ENCODE measurements around the gene CBX1. TPM values are rescaled to one million over a fixed set of nuclear protein-coding genes. Genes with fewer than 3 reads are reported as not detected.
A peak's percentile ranks its signal among the peaks of the same experiment; 100 is the strongest.

Gene CBX1
- total and polyA plus RNA-seq, 2 experiments from 2014 or later = 127 to 223 TPM

DNA sequence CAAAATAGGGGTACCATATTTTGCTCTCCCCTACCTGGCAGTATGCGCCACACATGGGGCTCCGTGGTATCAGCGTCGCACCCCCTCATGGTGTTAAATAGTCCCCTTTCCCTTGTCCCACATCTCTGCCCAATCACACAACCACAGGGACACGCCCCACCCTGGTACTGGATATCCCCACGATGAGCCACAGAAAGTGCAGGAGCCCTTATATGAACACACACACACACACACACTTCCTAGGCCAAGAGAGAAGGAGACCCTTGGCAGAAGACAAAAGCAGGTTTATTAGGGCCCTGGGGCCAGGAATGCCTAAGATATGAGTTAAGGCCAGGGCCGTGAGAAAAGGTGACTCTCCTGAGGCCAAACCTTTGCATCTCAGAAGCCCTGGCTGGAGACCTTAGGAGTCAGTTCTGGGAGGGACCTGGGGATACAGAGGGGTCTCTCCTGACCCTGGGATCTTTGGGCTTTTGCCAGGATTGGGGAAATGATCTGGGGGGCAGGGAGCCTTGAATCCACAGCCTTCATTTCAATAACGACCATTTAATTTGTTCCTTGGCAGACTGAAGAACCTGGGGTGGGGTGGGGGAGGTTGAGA lies 75.3 kb downstream of the CBX1 start (continued):
- no peak for TF ChIP-seq REST (IDR thresholded peaks at IDR 0.05; ENCODE audit: unreplicated experiment)
- TF ChIP-seq, protein P1, sequence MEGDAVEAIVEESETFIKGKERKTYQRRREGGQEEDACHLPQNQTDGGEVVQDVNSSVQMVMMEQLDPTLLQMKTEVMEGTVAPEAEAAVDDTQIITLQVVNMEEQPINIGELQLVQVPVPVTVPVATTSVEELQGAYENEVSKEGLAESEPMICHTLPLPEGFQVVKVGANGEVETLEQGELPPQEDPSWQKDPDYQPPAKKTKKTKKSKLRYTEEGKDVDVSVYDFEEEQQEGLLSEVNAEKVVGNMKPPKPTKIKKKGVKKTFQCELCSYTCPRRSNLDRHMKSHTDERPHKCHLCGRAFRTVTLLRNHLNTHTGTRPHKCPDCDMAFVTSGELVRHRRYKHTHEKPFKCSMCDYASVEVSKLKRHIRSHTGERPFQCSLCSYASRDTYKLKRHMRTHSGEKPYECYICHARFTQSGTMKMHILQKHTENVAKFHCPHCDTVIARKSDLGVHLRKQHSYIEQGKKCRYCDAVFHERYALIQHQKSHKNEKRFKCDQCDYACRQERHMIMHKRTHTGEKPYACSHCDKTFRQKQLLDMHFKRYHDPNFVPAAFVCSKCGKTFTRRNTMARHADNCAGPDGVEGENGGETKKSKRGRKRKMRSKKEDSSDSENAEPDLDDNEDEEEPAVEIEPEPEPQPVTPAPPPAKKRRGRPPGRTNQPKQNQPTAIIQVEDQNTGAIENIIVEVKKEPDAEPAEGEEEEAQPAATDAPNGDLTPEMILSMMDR (conservative IDR thresholded peaks at IDR 0.05; ENCODE audit: low read depth in 2 of 2) = no peak
- no peak for TF ChIP-seq NANOG (IDR thresholded peaks at IDR 0.05; ENCODE audit: borderline replicate concordance)
- TF ChIP-seq STAT1 (IDR thresholded peaks at IDR 0.05; ENCODE audit: unreplicated experiment) = no peak

GRCh38 chr17:48025040-48025903 lies 76.0 kb downstream of the CBX1 start:
- peak overlapping the region; percentile 83 for H3K4me3 ChIP-seq
- H3K4me1 Mint-ChIP-seq = peaks cover 25% of the 10 kb centered on the region
- no peaks in the 10 kb centered on the region for H3K9me3 Mint-ChIP-seq
- no peaks in the 10 kb centered on the region for H3K36me3 Mint-ChIP-seq (ENCODE audit: low read depth)
- H3K27ac ChIP-seq (ENCODE audit: low read depth) = no peak overlapping the region
- peaks cover 14% of the 10 kb centered on the region; the same call in 1 of the 2 replicates for H3F3A ChIP-seq (replicated peaks; ENCODE audit: low read depth)
- peak overlapping the region; percentile 100 for H2AFZ ChIP-seq
- peak overlapping the region; percentile 76 for H3K4me3 Mint-ChIP-seq
- peak overlapping the region; percentile 99 for H3K4me2 ChIP-seq
- DNase-seq (ENCODE audit: low spot score) (peak; percentile 93), ATAC-seq (peak; percentile 54)
- H3K79me2 ChIP-seq (replicated peaks; ENCODE audit: insufficient read depth) = no peaks in the 10 kb centered on the region
- H3K9me2 ChIP-seq (ENCODE audit: insufficient read depth) = no peaks in the 10 kb centered on the region
- H4K20me1 ChIP-seq (replicated peaks; ENCODE audit: insufficient read depth) = no peaks in the 10 kb centered on the region
- H3K36me3 ChIP-seq (ENCODE audit: insufficient read depth) = no peaks in the 10 kb centered on the region
- no peak overlapping the region for H3K27ac Mint-ChIP-seq
- H3K27me3 Mint-ChIP-seq (ENCODE audit: insufficient read depth, low read depth, poor library complexity) = peaks cover 34% of the 10 kb centered on the region
- H3K4me1 ChIP-seq (ENCODE audit: insufficient read depth) = peaks cover 21% of the 10 kb centered on the region
- peaks cover 22% of the 10 kb centered on the region for H3K27me3 ChIP-seq (ENCODE audit: insufficient read depth)
- TF ChIP-seq ZNF114 (CRISPR knock-in tag; IDR thresholded peaks at IDR 0.05) (no peak), REST (IDR thresholded peaks at IDR 0.05; ENCODE audit: unreplicated experiment) (no peak), POLR2AphosphoS5 (IDR thresholded peaks at IDR 0.05; ENCODE audit: low read depth) (peak; percentile 48; the same call in 1 of the 2 replicates), STAT1 (IDR thresholded peaks at IDR 0.05; ENCODE audit: unreplicated experiment) (no peak), EZH2phosphoT487 (IDR thresholded peaks at IDR 0.05; ENCODE audit: unreplicated experiment) (no peak), CREB1 (CRISPR knock-in tag; IDR thresholded peaks at IDR 0.05; ENCODE audit: low read depth) (0 out of 2 replicates have a peak, but pooled peaks have one; percentile 16)
- TF ChIP-seq, protein P2, sequence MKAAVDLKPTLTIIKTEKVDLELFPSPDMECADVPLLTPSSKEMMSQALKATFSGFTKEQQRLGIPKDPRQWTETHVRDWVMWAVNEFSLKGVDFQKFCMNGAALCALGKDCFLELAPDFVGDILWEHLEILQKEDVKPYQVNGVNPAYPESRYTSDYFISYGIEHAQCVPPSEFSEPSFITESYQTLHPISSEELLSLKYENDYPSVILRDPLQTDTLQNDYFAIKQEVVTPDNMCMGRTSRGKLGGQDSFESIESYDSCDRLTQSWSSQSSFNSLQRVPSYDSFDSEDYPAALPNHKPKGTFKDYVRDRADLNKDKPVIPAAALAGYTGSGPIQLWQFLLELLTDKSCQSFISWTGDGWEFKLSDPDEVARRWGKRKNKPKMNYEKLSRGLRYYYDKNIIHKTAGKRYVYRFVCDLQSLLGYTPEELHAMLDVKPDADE (IDR thresholded peaks at IDR 0.05) = no peak

Measured in GM23338 (cell line).